Endothelial cell of umbilical vein (primary cell): Measurements from ENCODE around the gene COTL1. TPM values are rescaled to one million over a fixed set of nuclear protein-coding genes. Genes with fewer than 3 reads are reported as not detected.

ENCODE experiments used
- BruUV-seq: library from RNA; stranded (reverse); fragments of 400-500 nt; replicated peaks from 2 replicates; lab custom pipeline; 2021; lab: Mats Ljungman, UMichigan
- CTCF ChIA-PET: fragments of 300-600, 350-600 bp; sonication (Branson Sonifier 250); formaldehyde crosslinking; loops from one replicate; lab custom pipeline; 2021; ENCODE audit warnings: antibody characterized with exemption, inconsistent platforms; lab: Charles Lee
- POLR2A ChIA-PET: fragments of 300-600, 350-600 bp; sonication (Branson Sonifier 250); formaldehyde crosslinking; loops from one replicate; lab custom pipeline; 2021; ENCODE audit warnings: antibody characterized with exemption, inconsistent platforms; lab: Charles Lee
- DNase-seq: peaks from one replicate; pipeline ENCODE4 v3.0.0-alpha.2; 2011; ENCODE audit warnings: low read depth, low spot score
- FAIRE-seq: peaks from 2 replicates; lab custom pipeline; 2011; peaks lifted over from hg19 to GRCh38; lab: Jason Lieb, UNC
- H2AFZ ChIP-seq: 2 replicates; pipeline ENCODE4 v1.6.0; 2012; ENCODE audit warnings: low read depth, low read length, control low read depth, inconsistent platforms
- H3K27ac ChIP-seq: 2 replicates; pipeline ENCODE4 v1.5.1; 2011; ENCODE audit warnings: low read depth, mild to moderate bottlenecking, control low read depth, low read length, moderate library complexity; ENCODE audit not compliant: insufficient read depth
- H3K27me3 ChIP-seq, 2 experiments: 2 replicates each; pipeline versions ENCODE4 v1.6.0 to v1.6.1; 2011; ENCODE audit warnings: low read length in 2 of 2, mixed read lengths in 1 of 2; ENCODE audit not compliant: control insufficient read depth in 2 of 2, insufficient read depth in 2 of 2
- H3K36me3 ChIP-seq, 2 experiments: 2 replicates in 1 of 2; 3 replicates in 1 of 2; pipeline ENCODE4 v1.5.1; 2011; ENCODE audit warnings: low read length in 2 of 2, mild to moderate bottlenecking in 1 of 2, moderate library complexity in 1 of 2; ENCODE audit not compliant: control insufficient read depth in 2 of 2, insufficient read depth in 2 of 2; ENCODE audit errors: extremely low read depth in 1 of 2
- H3K4me1 ChIP-seq: 3 replicates; pipeline ENCODE4 v1.5.1; 2011; ENCODE audit warnings: mild to moderate bottlenecking, low read length; ENCODE audit not compliant: control insufficient read depth, insufficient read depth; ENCODE audit errors: extremely low read depth
- H3K4me2 ChIP-seq: 2 replicates; pipeline ENCODE4 v1.6.1; 2011; ENCODE audit warnings: low read length, control low read depth, mixed read lengths; ENCODE audit not compliant: insufficient read depth
- H3K4me3 ChIP-seq, 3 experiments: fragments of 200-600 bp in 1 of 3; sonication (generic), shearing (Covaris generic) in 1 of 3; replicated peaks in 1 of 3; 2 replicates each; pipeline ENCODE4 v1.5.1; 2011 to 2016; ENCODE audit warnings: control low read depth in 3 of 3, low read length in 3 of 3, mild to moderate bottlenecking in 2 of 3, inconsistent platforms in 1 of 3, low read depth in 1 of 3, moderate library complexity in 1 of 3; ENCODE audit not compliant: insufficient read depth in 1 of 3
- H3K79me2 ChIP-seq: 2 replicates; pipeline ENCODE4 v1.6.0; 2012; ENCODE audit warnings: low read length, inconsistent platforms; ENCODE audit not compliant: control insufficient read depth, insufficient read depth
- H3K9ac ChIP-seq: replicated peaks from 2 replicates; pipeline ENCODE3; 2011; ENCODE audit warnings: low read length, control low read depth; ENCODE audit not compliant: insufficient read depth; ENCODE audit errors: extremely low read depth
- H3K9me1 ChIP-seq: replicated peaks from 3 replicates; pipeline ENCODE4 v1.6.0; 2011; ENCODE audit warnings: mild to moderate bottlenecking, low read length; ENCODE audit not compliant: control insufficient read depth, insufficient read depth; ENCODE audit errors: extremely low read depth
- H3K9me3 ChIP-seq: replicated peaks from 2 replicates; pipeline ENCODE4 v1.5.1; 2012; ENCODE audit warnings: low read length, inconsistent platforms; ENCODE audit not compliant: control insufficient read depth, insufficient read depth
- H4K20me1 ChIP-seq: replicated peaks from 2 replicates; pipeline ENCODE3; 2011; ENCODE audit warnings: mild to moderate bottlenecking, low read length; ENCODE audit not compliant: control insufficient read depth, insufficient read depth; ENCODE audit errors: extremely low read depth
- CTCF ChIP-seq, 2 donors: IDR thresholded peaks; 1 replicate in 1 of 2; 2 replicates in 1 of 2; pipeline ENCODE4 v1.5.1; 2011; ENCODE audit warnings: low read length in 2 of 2, mild to moderate bottlenecking in 2 of 2, moderate library complexity in 2 of 2, control low read depth in 1 of 2, inconsistent platforms in 1 of 2, low read depth in 1 of 2; ENCODE audit not compliant: insufficient read depth in 1 of 2; ENCODE audit errors: extremely low read depth in 1 of 2
- EZH2 ChIP-seq: IDR thresholded peaks from 2 replicates; pipeline ENCODE4 v1.6.1; 2012; ENCODE audit warnings: borderline replicate concordance, low read depth, mild to moderate bottlenecking, moderate library complexity, low read length, inconsistent platforms; ENCODE audit not compliant: severe bottlenecking
- FOS ChIP-seq: IDR thresholded peaks from 2 replicates; pipeline ENCODE4 v1.6.1; 2011; ENCODE audit warnings: mild to moderate bottlenecking, low read length, moderate library complexity, borderline replicate concordance; ENCODE audit not compliant: insufficient read depth
- GATA2 ChIP-seq: IDR thresholded peaks from 2 replicates; pipeline ENCODE4 v1.7.0; 2011; ENCODE audit warnings: low read depth, mild to moderate bottlenecking, moderate library complexity, mixed read lengths, low read length; ENCODE audit not compliant: insufficient read length, insufficient read depth
- JUN ChIP-seq: IDR thresholded peaks from 2 replicates; pipeline ENCODE4 v1.6.1; 2011; ENCODE audit warnings: borderline replicate concordance, low read depth; ENCODE audit not compliant: insufficient read length, insufficient read depth
- POLR2A ChIP-seq: IDR thresholded peaks from 2 replicates; pipeline ENCODE4 v1.6.1; 2012; ENCODE audit warnings: low read depth, mild to moderate bottlenecking, control low read depth, low read length
- POLR2AphosphoS5 ChIP-seq: IDR thresholded peaks from 2 replicates; pipeline ENCODE4 v1.6.1; 2012; ENCODE audit warnings: low read depth, mild to moderate bottlenecking, control low read depth, low read length, moderate library complexity; ENCODE audit not compliant: insufficient read depth
- dilution Hi-C: fragments of 300-500 bp; cut with MboI; formaldehyde crosslinking; loops from one replicate; pipeline ENCODE4 v1.15.0; 2019; ENCODE audit warnings: low sequenced_read_pairs; ENCODE audit not compliant: extremely low pct_ligation_motif_present
- intact Hi-C: fragments of 100-400 bp; cut with micrococcal nuclease; formaldehyde crosslinking; loops from one replicate; pipeline ENCODE4 v1.10.0; 2022
- polyA plus RNA-seq, 4 experiments: library from polyadenylated mRNA; depleted of rRNA in 3 of 4; stranded (reverse) in 3 of 4; unstranded in 1 of 4; fragments of >200 nt; gene quantifications; 2 replicates each; pipeline versions ENCODE4 v1.2.1 to v1.2.3, GENCODE V29; 2011 to 2012; ENCODE audit warnings: missing spikeins in 1 of 4
- total RNA-seq: library from RNA; stranded (reverse); gene quantifications from 2 replicates; pipeline ENCODE4 v1.2.3, GENCODE V29; 2021

Gene COTL1
- total and polyA plus RNA-seq, 2 donors (not counting 3 experiments of a cell fraction or from before 2014, with no cell fraction given) = 90.0 to 200 TPM

- Histone ChIP-seq H4K20me1 (no peaks in the 10 kb centered on the region), H3K9me1 (no peaks in the 10 kb centered on the region), H3K27me3 (no peaks in the 10 kb centered on the region), H3K4me3 (no peak overlapping the region), H3K79me2 (peaks cover 10% of the 10 kb centered on the region), H2AFZ (no peak overlapping the region), H3K9ac (no peak overlapping the region), H3K9me3 (no peaks in the 10 kb centered on the region), H3K27ac (no peak overlapping the region), H3K4me2 (no peak overlapping the region), H3K4me1 (no peaks in the 10 kb centered on the region), H3K36me3 (peaks cover 0 to 17% of the 10 kb centered on the region in 2 experiments)
- intact Hi-C loops (no loop called here), dilution Hi-C loops (no loop called here)
- DNase-seq = no peak
- TF ChIP-seq GATA2 (no peak), EZH2 (no peak), POLR2AphosphoS5 (no peak), POLR2A (no peak)
- no peak for FAIRE-seq
- CTCF ChIA-PET = interaction anchor here (1.1 kb wide), 1 partner anchor 29 kb away, joined by 3 read pairs; no protein-coding TSS in a partner anchor
- POLR2A ChIA-PET = no interaction called here
- BruUV-seq = no TSS peak
Observed at GRCh38 chr16:84570739-84571403, 47.0 kb downstream of the COTL1 start.

GRCh38 chr16:84569382-84569987 lies 48.4 kb downstream of the COTL1 start:
- BruUV-seq = no TSS peak
- CTCF ChIA-PET = interaction anchor here (1.1 kb wide), 2 partner anchors 17 to 27 kb away, joined by 3 read pairs; no protein-coding TSS in a partner anchor
- Histone ChIP-seq H3K9me1 (no peaks in the 10 kb centered on the region), H3K9ac (no peak overlapping the region), H3K27me3 (no peaks in the 10 kb centered on the region), H3K4me2 (no peak overlapping the region), H3K4me3 (no peak overlapping the region), H3K9me3 (no peaks in the 10 kb centered on the region), H3K79me2 (peaks cover 8% of the 10 kb centered on the region), H3K4me1 (no peaks in the 10 kb centered on the region), H3K36me3 (peaks cover 0 to 21% of the 10 kb centered on the region in 2 experiments), H2AFZ (no peak overlapping the region), H4K20me1 (no peaks in the 10 kb centered on the region), H3K27ac (no peak overlapping the region)
- TF ChIP-seq POLR2AphosphoS5 (no peak), POLR2A (no peak), EZH2 (no peak), FOS (no peak), JUN (no peak), GATA2 (no peak), CTCF (IDR thresholded peaks at IDR 0.05; ENCODE audit: extremely low read depth in 1 of 2, insufficient read depth in 1 of 2, low read depth in 1 of 2, low read length in 2 of 2) (no peak)
- FAIRE-seq (no peak), DNase-seq (no peak)
- dilution Hi-C loops (no loop called here), intact Hi-C loops (no loop called here)
- POLR2A ChIA-PET = no interaction called here
